HFFc6 (cell line): Measurements from ENCODE around the gene LRRC18. TPM values are rescaled to one million over a fixed set of nuclear protein-coding genes. Genes with fewer than 3 reads are reported as not detected.

ENCODE experiments used
- DNase-seq: peaks from one replicate; pipeline ENCODE4 v3.0.0-alpha.2; 2018
- H3K27ac Mint-ChIP-seq: 2 replicates; pipeline ENCODE4 v1.8.0; 2020; ENCODE audit warnings: mild to moderate bottlenecking, mixed read lengths
- H3K27me3 Mint-ChIP-seq: 2 replicates; pipeline ENCODE4 v1.8.0; 2021; ENCODE audit warnings: mild to moderate bottlenecking, moderate library complexity, mixed read lengths; ENCODE audit not compliant: insufficient read depth
- H3K36me3 Mint-ChIP-seq: 2 replicates; pipeline ENCODE4 v1.8.0; 2021; ENCODE audit warnings: low read depth, mixed read lengths
- H3K4me1 Mint-ChIP-seq: 2 replicates; pipeline ENCODE4 v1.8.0; 2020; ENCODE audit warnings: low read depth, mixed read lengths
- H3K4me3 Mint-ChIP-seq: 2 replicates; pipeline ENCODE4 v1.8.0; 2020; ENCODE audit warnings: mild to moderate bottlenecking, moderate library complexity, mixed read lengths
- H3K9me3 Mint-ChIP-seq: 2 replicates; pipeline ENCODE4 v1.8.0; 2020; ENCODE audit warnings: mild to moderate bottlenecking, mixed read lengths
- total RNA-seq, 6 experiments: library from RNA; stranded (reverse); fragmentation: NEBNext Ultra II Directional; extraction: Animal tissue kit (Norgen Biotek cat#: 25700); gene quantifications; 2 replicates in 1 of 6; 3 replicates in 5 of 6; pipeline ENCODE4 v1.2.3, GENCODE V29; 2021
- TF ChIP-seq, protein P1 (sequence below): fragments of 200-600 bp; sonication (generic); IDR thresholded peaks from 2 replicates; pipeline ENCODE4 v1.5.0; 2021; ENCODE audit warnings: antibody characterized with exemption, mild to moderate bottlenecking

LRRC18 gene
- total RNA-seq, 6 experiments from 2014 or later = not detected

DNA sequence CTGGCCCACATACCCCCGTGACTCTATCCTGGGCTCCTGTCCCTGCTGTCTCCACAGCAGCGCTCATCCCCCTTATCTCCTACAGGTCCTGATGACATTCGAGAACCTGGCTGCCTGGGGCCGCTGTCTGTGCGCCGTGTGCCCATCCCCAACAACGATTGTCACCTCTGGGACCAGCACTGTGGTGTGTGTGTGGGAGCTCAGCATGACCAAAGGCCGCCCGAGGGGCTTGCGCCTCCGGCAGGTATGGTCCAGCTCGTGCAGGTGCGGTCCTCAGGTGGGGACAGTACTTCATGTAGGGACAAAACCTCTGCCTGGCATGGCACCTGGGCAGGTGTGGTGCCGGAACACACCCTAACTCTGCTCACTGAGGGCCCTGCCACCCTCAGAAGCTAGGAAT, 30.4 kb upstream of the LRRC18 start:
- DNase-seq = no peak
- no peak overlapping the region for H3K4me3 Mint-ChIP-seq
- no peaks in the 10 kb centered on the region for H3K36me3 Mint-ChIP-seq
- H3K27ac Mint-ChIP-seq = no peak overlapping the region
- peaks cover 3% of the 10 kb centered on the region; the same call in 1 of the 2 replicates for H3K9me3 Mint-ChIP-seq
- peaks cover 11% of the 10 kb centered on the region for H3K27me3 Mint-ChIP-seq
- peaks cover 5% of the 10 kb centered on the region; the same call in 1 of the 2 replicates for H3K4me1 Mint-ChIP-seq
- TF ChIP-seq, protein P1, sequence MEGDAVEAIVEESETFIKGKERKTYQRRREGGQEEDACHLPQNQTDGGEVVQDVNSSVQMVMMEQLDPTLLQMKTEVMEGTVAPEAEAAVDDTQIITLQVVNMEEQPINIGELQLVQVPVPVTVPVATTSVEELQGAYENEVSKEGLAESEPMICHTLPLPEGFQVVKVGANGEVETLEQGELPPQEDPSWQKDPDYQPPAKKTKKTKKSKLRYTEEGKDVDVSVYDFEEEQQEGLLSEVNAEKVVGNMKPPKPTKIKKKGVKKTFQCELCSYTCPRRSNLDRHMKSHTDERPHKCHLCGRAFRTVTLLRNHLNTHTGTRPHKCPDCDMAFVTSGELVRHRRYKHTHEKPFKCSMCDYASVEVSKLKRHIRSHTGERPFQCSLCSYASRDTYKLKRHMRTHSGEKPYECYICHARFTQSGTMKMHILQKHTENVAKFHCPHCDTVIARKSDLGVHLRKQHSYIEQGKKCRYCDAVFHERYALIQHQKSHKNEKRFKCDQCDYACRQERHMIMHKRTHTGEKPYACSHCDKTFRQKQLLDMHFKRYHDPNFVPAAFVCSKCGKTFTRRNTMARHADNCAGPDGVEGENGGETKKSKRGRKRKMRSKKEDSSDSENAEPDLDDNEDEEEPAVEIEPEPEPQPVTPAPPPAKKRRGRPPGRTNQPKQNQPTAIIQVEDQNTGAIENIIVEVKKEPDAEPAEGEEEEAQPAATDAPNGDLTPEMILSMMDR = no peak

- Mint-ChIP-seq H3K4me1 (peaks cover 3% of the 10 kb centered on the region; the same call in 1 of the 2 replicates), H3K27me3 (peaks cover 11% of the 10 kb centered on the region), H3K9me3 (peaks cover 3% of the 10 kb centered on the region; the same call in 1 of the 2 replicates)
Measured at GRCh38 chr10:48968036-48968435, 28.4 kb upstream of the LRRC18 start.

DNA sequence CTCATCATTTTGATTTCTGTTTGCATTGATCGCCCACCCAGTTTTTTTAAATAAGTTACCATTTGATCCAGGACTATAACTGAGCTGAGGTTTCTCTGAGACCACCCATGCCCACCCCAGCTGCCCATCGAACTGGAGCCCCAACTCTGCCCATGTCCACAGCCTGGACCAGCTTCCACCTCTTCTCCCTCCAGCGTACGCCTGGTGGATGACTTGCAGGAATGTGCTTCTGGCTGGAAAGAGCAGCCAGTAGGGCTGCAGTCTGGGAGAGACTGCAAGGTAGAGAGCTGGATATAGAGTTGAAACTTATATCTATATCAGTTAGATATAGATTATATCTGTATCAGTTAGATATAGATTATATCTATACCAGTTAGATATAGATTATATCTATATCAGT, 25.8 kb upstream of the LRRC18 start:
- Mint-ChIP-seq H3K9me3 (no peaks in the 10 kb centered on the region), H3K4me3 (no peak overlapping the region), H3K27me3 (peaks cover 11% of the 10 kb centered on the region), H3K27ac (no peak overlapping the region), H3K36me3 (no peaks in the 10 kb centered on the region), H3K4me1 (no peaks in the 10 kb centered on the region)
- TF ChIP-seq, protein P1 = no peak
- no peak for DNase-seq

More at GRCh38 chr10:48968036-48968435, 28.4 kb upstream of the LRRC18 start:
- no peaks in the 10 kb centered on the region for H3K36me3 Mint-ChIP-seq
- no peak overlapping the region for H3K4me3 Mint-ChIP-seq
- TF ChIP-seq, protein P1 = no peak
- H3K27ac Mint-ChIP-seq = no peak overlapping the region
- no peak for DNase-seq

DNA sequence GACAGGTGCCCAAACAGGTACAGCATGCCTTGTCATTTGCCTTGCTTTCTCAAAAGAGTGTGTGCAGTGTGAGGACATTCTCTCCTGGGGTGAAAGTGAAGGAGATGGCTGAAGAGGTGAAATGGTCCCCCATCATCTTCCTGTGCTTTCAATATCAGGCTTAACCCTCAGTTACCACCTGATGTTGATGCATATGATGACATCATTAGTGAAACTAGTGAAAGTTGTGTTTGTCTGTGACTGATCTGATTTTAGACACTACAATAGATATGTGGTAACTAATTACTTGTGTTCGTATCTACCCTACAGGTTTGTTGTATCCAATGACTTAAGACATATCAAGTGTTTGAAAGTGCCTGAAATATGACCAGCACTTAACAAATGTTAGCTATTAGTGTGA, 24.4 kb upstream of the LRRC18 start:
- Mint-ChIP-seq H3K9me3 (no peaks in the 10 kb centered on the region), H3K4me3 (no peak overlapping the region), H3K27ac (no peak overlapping the region), H3K27me3 (peaks cover 10% of the 10 kb centered on the region), H3K36me3 (no peaks in the 10 kb centered on the region), H3K4me1 (no peaks in the 10 kb centered on the region)
- DNase-seq = no peak
- TF ChIP-seq, protein P1 = no peak

- H3K27me3 Mint-ChIP-seq = peaks cover 25% of the 10 kb centered on the region
- no peak for DNase-seq
- H3K36me3 Mint-ChIP-seq = no peaks in the 10 kb centered on the region
- no peak overlapping the region for H3K4me3 Mint-ChIP-seq
- TF ChIP-seq, protein P1 = no peak
- no peaks in the 10 kb centered on the region for H3K9me3 Mint-ChIP-seq
- H3K4me1 Mint-ChIP-seq = no peaks in the 10 kb centered on the region
- H3K27ac Mint-ChIP-seq = no peak overlapping the region
Measured at GRCh38 chr10:48958598-48959190, 19.1 kb upstream of the LRRC18 start.
